Activated T-cell treated with anti-CD3 and anti-CD28 coated beads, Interleukin-2, amount 50 U/mL, for 24 hours (primary cell): ENCODE results near the gene BICD1.
A peak's percentile ranks its signal among the peaks of the same experiment; 100 is the strongest.

Source experiments
- DNase-seq: peaks from one replicate; pipeline ENCODE4 v3.0.0-alpha.2; 2020
- H3K27ac Mint-ChIP-seq: 2 replicates; pipeline ENCODE4 v1.8.0; 2020; ENCODE audit warnings: mild to moderate bottlenecking, mixed read lengths
- H3K27me3 Mint-ChIP-seq: 2 replicates; pipeline ENCODE4 v1.8.0; 2020; ENCODE audit warnings: mixed read lengths
- H3K36me3 Mint-ChIP-seq: 2 replicates; pipeline ENCODE4 v1.8.0; 2020; ENCODE audit warnings: low read depth, mixed read lengths
- H3K4me1 Mint-ChIP-seq: 2 replicates; pipeline ENCODE4 v1.8.0; 2020; ENCODE audit warnings: low read depth, mixed read lengths
- H3K4me3 Mint-ChIP-seq: 2 replicates; pipeline ENCODE4 v1.8.0; 2020; ENCODE audit warnings: mild to moderate bottlenecking, moderate library complexity, mixed read lengths
- H3K9me3 Mint-ChIP-seq: 2 replicates; pipeline ENCODE4 v1.8.0; 2020; ENCODE audit warnings: mixed read lengths

The BICD1 gene

GRCh38 chr12:32248441-32249140 lies 141.9 kb downstream of the BICD1 start:
- DNase-seq = no peak
- Mint-ChIP-seq H3K36me3 (peaks cover 3% of the 10 kb centered on the region), H3K4me1 (no peaks in the 10 kb centered on the region), H3K4me3 (no peak overlapping the region), H3K27me3 (no peaks in the 10 kb centered on the region), H3K9me3 (peaks cover 2% of the 10 kb centered on the region), H3K27ac (no peak overlapping the region)

GRCh38 chr12:32249777-32250176 lies 143.1 kb downstream of the BICD1 start:
- no peaks in the 10 kb centered on the region for H3K4me1 Mint-ChIP-seq
- no peak overlapping the region for H3K4me3 Mint-ChIP-seq
- no peak overlapping the region for H3K27ac Mint-ChIP-seq
- peaks cover 6% of the 10 kb centered on the region for H3K36me3 Mint-ChIP-seq
- no peak for DNase-seq
- peaks cover 2% of the 10 kb centered on the region for H3K9me3 Mint-ChIP-seq
- no peaks in the 10 kb centered on the region for H3K27me3 Mint-ChIP-seq

GRCh38 chr12:32252199-32253073 lies 145.8 kb downstream of the BICD1 start:
- Mint-ChIP-seq H3K27me3 (no peaks in the 10 kb centered on the region), H3K27ac (no peak overlapping the region), H3K4me1 (peaks cover 4% of the 10 kb centered on the region), H3K4me3 (no peak overlapping the region), H3K9me3 (no peaks in the 10 kb centered on the region), H3K36me3 (peaks cover 5% of the 10 kb centered on the region)
- no peak for DNase-seq

- H3K9me3 Mint-ChIP-seq = peaks cover 1% of the 10 kb centered on the region
- no peak for DNase-seq
- H3K27ac Mint-ChIP-seq = no peak overlapping the region
- H3K4me1 Mint-ChIP-seq = peaks cover 11% of the 10 kb centered on the region
- peaks cover 7% of the 10 kb centered on the region for H3K36me3 Mint-ChIP-seq
- no peak overlapping the region for H3K4me3 Mint-ChIP-seq
- no peaks in the 10 kb centered on the region for H3K27me3 Mint-ChIP-seq
These were observed 146.6 kb downstream of the BICD1 start for GRCh38 chr12:32253154-32253790.

GRCh38 chr12:32254260-32254956 lies 147.8 kb downstream of the BICD1 start:
- no peak overlapping the region for H3K27ac Mint-ChIP-seq
- H3K27me3 Mint-ChIP-seq = no peaks in the 10 kb centered on the region
- DNase-seq = no peak
- no peak overlapping the region for H3K4me3 Mint-ChIP-seq
- peaks cover 6% of the 10 kb centered on the region for H3K9me3 Mint-ChIP-seq
- peaks cover 16% of the 10 kb centered on the region for H3K4me1 Mint-ChIP-seq
- H3K36me3 Mint-ChIP-seq = peaks cover 12% of the 10 kb centered on the region

- peaks cover 14% of the 10 kb centered on the region for H3K36me3 Mint-ChIP-seq
- no peak overlapping the region for H3K4me3 Mint-ChIP-seq
- DNase-seq = no peak
- no peak overlapping the region for H3K27ac Mint-ChIP-seq
- peaks cover 16% of the 10 kb centered on the region for H3K4me1 Mint-ChIP-seq
- H3K9me3 Mint-ChIP-seq = peaks cover 6% of the 10 kb centered on the region
- no peaks in the 10 kb centered on the region for H3K27me3 Mint-ChIP-seq
These were observed 148.9 kb downstream of the BICD1 start for GRCh38 chr12:32255588-32255987.

- DNase-seq = no peak
- peaks cover 16% of the 10 kb centered on the region for H3K4me1 Mint-ChIP-seq
- peak overlapping the region; percentile 84 for H3K27ac Mint-ChIP-seq
- peaks cover 6% of the 10 kb centered on the region for H3K9me3 Mint-ChIP-seq
- H3K27me3 Mint-ChIP-seq = no peaks in the 10 kb centered on the region
- H3K4me3 Mint-ChIP-seq = no peak overlapping the region
- H3K36me3 Mint-ChIP-seq = peaks cover 14% of the 10 kb centered on the region
These were observed 151.2 kb downstream of the BICD1 start for GRCh38 chr12:32257695-32258496.

GRCh38 chr12:32260696-32261095 lies 154.0 kb downstream of the BICD1 start:
- Mint-ChIP-seq H3K4me1 (peaks cover 19% of the 10 kb centered on the region), H3K4me3 (no peak overlapping the region), H3K9me3 (peaks cover 6% of the 10 kb centered on the region), H3K27me3 (no peaks in the 10 kb centered on the region), H3K36me3 (peaks cover 10% of the 10 kb centered on the region), H3K27ac (no peak overlapping the region)
- DNase-seq = no peak

GRCh38 chr12:32261638-32262037 lies 155.0 kb downstream of the BICD1 start:
- H3K9me3 Mint-ChIP-seq = peaks cover 6% of the 10 kb centered on the region
- no peak for DNase-seq
- H3K27ac Mint-ChIP-seq = no peak overlapping the region
- peaks cover 19% of the 10 kb centered on the region for H3K4me1 Mint-ChIP-seq
- peaks cover 10% of the 10 kb centered on the region for H3K36me3 Mint-ChIP-seq
- H3K4me3 Mint-ChIP-seq = no peak overlapping the region
- H3K27me3 Mint-ChIP-seq = no peaks in the 10 kb centered on the region

- no peak overlapping the region for H3K4me3 Mint-ChIP-seq
- no peak for DNase-seq
These were observed 158.3 kb downstream of the BICD1 start for GRCh38 chr12:32264961-32265360.

GRCh38 chr12:32265456-32265855 lies 158.8 kb downstream of the BICD1 start:
- H3K27me3 Mint-ChIP-seq = no peaks in the 10 kb centered on the region
- H3K4me3 Mint-ChIP-seq = no peak overlapping the region
- H3K4me1 Mint-ChIP-seq = peaks cover 5% of the 10 kb centered on the region
- no peak overlapping the region for H3K27ac Mint-ChIP-seq
- no peaks in the 10 kb centered on the region for H3K36me3 Mint-ChIP-seq
- H3K9me3 Mint-ChIP-seq = no peaks in the 10 kb centered on the region
- no peak for DNase-seq

More at GRCh38 chr12:32264961-32265360, 158.3 kb downstream of the BICD1 start:
- peaks cover 5% of the 10 kb centered on the region for H3K4me1 Mint-ChIP-seq
- no peak overlapping the region for H3K27ac Mint-ChIP-seq
- H3K36me3 Mint-ChIP-seq = no peaks in the 10 kb centered on the region
- no peaks in the 10 kb centered on the region for H3K9me3 Mint-ChIP-seq
- H3K27me3 Mint-ChIP-seq = no peaks in the 10 kb centered on the region

- DNase-seq = no peak
- Mint-ChIP-seq H3K4me3 (no peak overlapping the region), H3K4me1 (peaks cover 5% of the 10 kb centered on the region), H3K9me3 (no peaks in the 10 kb centered on the region), H3K36me3 (no peaks in the 10 kb centered on the region), H3K27me3 (no peaks in the 10 kb centered on the region), H3K27ac (no peak overlapping the region)
These were observed 159.3 kb downstream of the BICD1 start for GRCh38 chr12:32265951-32266350.

- no peaks in the 10 kb centered on the region for H3K27me3 Mint-ChIP-seq
- H3K9me3 Mint-ChIP-seq = no peaks in the 10 kb centered on the region
- DNase-seq = no peak
- no peak overlapping the region for H3K4me3 Mint-ChIP-seq
- H3K27ac Mint-ChIP-seq = no peak overlapping the region
- no peaks in the 10 kb centered on the region for H3K36me3 Mint-ChIP-seq
- H3K4me1 Mint-ChIP-seq = peaks cover 10% of the 10 kb centered on the region
These were observed 160.1 kb downstream of the BICD1 start for GRCh38 chr12:32266756-32267155.
